Measurements from ENCODE around the gene AMBRA1. TPM values are rescaled to one million over a fixed set of nuclear protein-coding genes. Genes with fewer than 3 reads are reported as not detected.

AMBRA1 gene
- total RNA-seq, 3 donors from 2014 or later (not counting 1 experiment from before 2014, with no cell fraction given), result 41.3 to 52.7 (median 46.2) TPM

GRCh38 chr11:46429717-46430116 lies 164.1 kb downstream of the AMBRA1 start:
- peaks cover 40% of the 10 kb centered on the region for H3K36me3 ChIP-seq (ENCODE audit: control insufficient read depth, insufficient read depth, low read length)
- no peaks in the 10 kb centered on the region for H3K27me3 Mint-ChIP-seq (ENCODE audit: low read depth in 2 of 2)
- H3K4me3 Mint-ChIP-seq, result no peak overlapping the region
- H3K27me3 ChIP-seq (ENCODE audit: control insufficient read depth, insufficient read depth, low read length), result no peaks in the 10 kb centered on the region
- peaks cover 0 to 20% of the 10 kb centered on the region in 2 donors for H3K4me1 Mint-ChIP-seq
- TF ChIP-seq CTCF (IDR thresholded peaks at IDR 0.05), result no peak
- H3K27ac Mint-ChIP-seq, result no peak overlapping the region
- no peak overlapping the region for H3K27ac ChIP-seq (ENCODE audit: low read length)
- 100% methylated on average over 1 of the region's 3 CpGs for WGBS (ENCODE audit: insufficient coverage)
- no peaks in the 10 kb centered on the region for H3K9me3 Mint-ChIP-seq
- ATAC-seq, result no peak
- H3K4me1 ChIP-seq (ENCODE audit: control insufficient read depth, insufficient read depth, low read length), result no peaks in the 10 kb centered on the region
- no peaks in the 10 kb centered on the region for H3K9me3 ChIP-seq (ENCODE audit: control insufficient read depth, insufficient read depth, low read length)
- intact Hi-C loops (cut with micrococcal nuclease), result no loop called here
- no peak overlapping the region for H3K4me3 ChIP-seq (ENCODE audit: low read length)
- H3K36me3 Mint-ChIP-seq, result no peaks in the 10 kb centered on the region
- DNase-seq, result no peak

GRCh38 chr11:46427364-46427763 lies 166.5 kb downstream of the AMBRA1 start:
- Histone ChIP-seq H3K36me3 (ENCODE audit: control insufficient read depth, insufficient read depth, low read length) (peaks cover 27% of the 10 kb centered on the region), H3K4me3 (ENCODE audit: low read length) (no peak overlapping the region), H3K4me1 (ENCODE audit: control insufficient read depth, insufficient read depth, low read length) (no peaks in the 10 kb centered on the region), H3K27ac (ENCODE audit: low read length) (no peak overlapping the region), H3K27me3 (ENCODE audit: control insufficient read depth, insufficient read depth, low read length) (no peaks in the 10 kb centered on the region), H3K9me3 (ENCODE audit: control insufficient read depth, insufficient read depth, low read length) (no peaks in the 10 kb centered on the region)
- Mint-ChIP-seq H3K4me1 (peaks cover 0 to 14% of the 10 kb centered on the region in 2 donors), H3K9me3 (no peaks in the 10 kb centered on the region), H3K27ac (no peak overlapping the region), H3K27me3 (ENCODE audit: low read depth in 2 of 2) (no peaks in the 10 kb centered on the region), H3K4me3 (no peak overlapping the region), H3K36me3 (no peaks in the 10 kb centered on the region)
- intact Hi-C loops (cut with micrococcal nuclease), result no loop called here
- DNase-seq (no peak), ATAC-seq (no peak)
- TF ChIP-seq CTCF (IDR thresholded peaks at IDR 0.05), result no peak
- WGBS (ENCODE audit: insufficient coverage), result 98% methylated on average over 9 of the region's 9 CpGs

GRCh38 chr11:46426233-46426991 lies 167.4 kb downstream of the AMBRA1 start:
- Histone ChIP-seq H3K4me1 (ENCODE audit: control insufficient read depth, insufficient read depth, low read length) (no peaks in the 10 kb centered on the region), H3K4me3 (ENCODE audit: low read length) (no peak overlapping the region), H3K27ac (ENCODE audit: low read length) (no peak overlapping the region), H3K36me3 (ENCODE audit: control insufficient read depth, insufficient read depth, low read length) (peaks cover 24% of the 10 kb centered on the region), H3K27me3 (ENCODE audit: control insufficient read depth, insufficient read depth, low read length) (no peaks in the 10 kb centered on the region), H3K9me3 (ENCODE audit: control insufficient read depth, insufficient read depth, low read length) (no peaks in the 10 kb centered on the region)
- H3K4me3 Mint-ChIP-seq, result no peak overlapping the region
- no peak for TF ChIP-seq CTCF (IDR thresholded peaks at IDR 0.05)
- no peaks in the 10 kb centered on the region for H3K27me3 Mint-ChIP-seq (ENCODE audit: low read depth in 2 of 2)
- ATAC-seq (no peak), DNase-seq (no peak)
- H3K9me3 Mint-ChIP-seq, result no peaks in the 10 kb centered on the region
- H3K36me3 Mint-ChIP-seq, result peaks cover 6% of the 10 kb centered on the region
- intact Hi-C loops (cut with micrococcal nuclease), result no loop called here
- H3K27ac Mint-ChIP-seq, result no peak overlapping the region
- WGBS (ENCODE audit: insufficient coverage), result 98% methylated on average over 4 of the region's 4 CpGs
- peaks cover 0 to 10% of the 10 kb centered on the region in 2 donors for H3K4me1 Mint-ChIP-seq

- intact Hi-C loops (cut with micrococcal nuclease), result no loop called here
- Mint-ChIP-seq H3K4me3 (no peak overlapping the region), H3K4me1 (peaks cover 4 to 5% of the 10 kb centered on the region in 2 donors), H3K36me3 (peaks cover 10% of the 10 kb centered on the region), H3K9me3 (no peaks in the 10 kb centered on the region), H3K27ac (no peak overlapping the region), H3K27me3 (ENCODE audit: low read depth in 2 of 2) (no peaks in the 10 kb centered on the region)
- WGBS (ENCODE audit: insufficient coverage), result 98% methylated on average over 7 of the region's 7 CpGs
- H3K27ac ChIP-seq (ENCODE audit: low read length), result no peak overlapping the region
- no peaks in the 10 kb centered on the region for H3K4me1 ChIP-seq (ENCODE audit: control insufficient read depth, insufficient read depth, low read length)
- H3K4me3 ChIP-seq (ENCODE audit: low read length), result no peak overlapping the region
- no peak for TF ChIP-seq CTCF (IDR thresholded peaks at IDR 0.05)
- DNase-seq, result no peak
- H3K9me3 ChIP-seq (ENCODE audit: control insufficient read depth, insufficient read depth, low read length), result no peaks in the 10 kb centered on the region
- H3K27me3 ChIP-seq (ENCODE audit: control insufficient read depth, insufficient read depth, low read length), result no peaks in the 10 kb centered on the region
- H3K36me3 ChIP-seq (ENCODE audit: control insufficient read depth, insufficient read depth, low read length), result peaks cover 20% of the 10 kb centered on the region
- no peak for ATAC-seq
Measured at GRCh38 chr11:46422588-46422987, 171.2 kb downstream of the AMBRA1 start.

Data from natural killer cell (primary cell).